Measurements from ENCODE around the gene TRPV5.

DNA sequence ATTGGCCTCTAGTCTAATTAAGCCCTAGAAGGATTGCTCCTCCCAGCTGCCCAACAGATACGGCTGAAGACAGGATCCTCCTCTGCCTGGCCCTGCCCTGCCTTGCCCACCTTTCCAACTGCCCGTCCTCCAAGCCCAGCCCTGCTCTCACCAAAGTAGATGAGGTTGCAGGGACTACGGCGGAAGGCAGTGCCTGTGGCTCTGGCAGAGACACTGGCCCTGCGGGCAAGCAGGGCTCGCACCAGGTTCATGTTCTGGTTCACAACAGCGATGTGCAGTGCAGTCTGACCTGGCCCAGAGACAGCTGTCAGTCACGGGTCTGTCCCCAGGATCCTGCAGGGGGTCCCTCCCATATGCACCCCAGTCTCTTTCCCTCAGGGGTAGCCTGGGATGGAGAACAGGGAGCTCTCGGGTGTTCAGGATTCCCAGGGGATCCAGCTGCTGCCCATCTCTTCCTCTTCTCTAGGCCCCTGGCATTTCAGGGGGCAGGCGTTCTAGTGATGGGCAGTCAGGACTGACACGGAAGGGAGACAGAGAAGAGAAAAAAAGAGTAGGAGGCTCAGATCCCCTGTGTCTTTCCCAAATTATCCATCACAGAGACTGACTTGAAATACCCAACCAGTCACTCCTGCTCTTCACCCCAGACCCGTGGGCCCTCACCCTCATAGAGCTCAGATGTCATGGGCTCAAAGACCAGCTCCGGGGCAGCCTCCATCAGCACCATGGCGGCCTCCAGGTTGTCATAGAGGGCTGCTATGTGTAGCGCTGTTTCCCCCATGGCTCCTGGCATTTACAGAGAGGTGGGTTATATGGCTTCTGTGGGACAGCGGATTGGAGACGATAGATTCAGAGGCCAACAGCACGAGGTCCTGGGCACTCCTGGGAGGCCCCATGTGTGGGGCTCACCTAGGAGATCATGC is 56.3 kb downstream of the TRPV5 start:
- no peak for TF ChIP-seq EP300 (IDR thresholded peaks at IDR 0.05)
- TF ChIP-seq POLR2AphosphoS5 (IDR thresholded peaks at IDR 0.05), result no peak
